DOHH2 (cell line): Measurements from ENCODE around the gene USE1.

Experiments used
- H3F3A ChIP-seq: fragments of 200-600 bp; sonication (generic), shearing (Covaris generic); 2 replicates; pipeline ENCODE4 v1.6.0; 2016; ENCODE audit warnings: antibody characterized with exemption, mild to moderate bottlenecking; ENCODE audit not compliant: control insufficient read depth, insufficient read depth
- H3K27ac ChIP-seq: fragments of 200-600 bp; sonication (generic); 2 replicates; pipeline ENCODE4 v1.5.1; 2014; ENCODE audit warnings: low read depth, mild to moderate bottlenecking, low read length, moderate library complexity
- H3K27me3 ChIP-seq: fragments of 200-600 bp; sonication (generic); 2 replicates; pipeline ENCODE4 v1.6.1; 2014; ENCODE audit warnings: mild to moderate bottlenecking, low read length, mixed read lengths; ENCODE audit not compliant: control insufficient read depth
- H3K36me3 ChIP-seq: fragments of 200-600 bp; sonication (generic); 2 replicates; pipeline ENCODE4 v1.6.1; 2014; ENCODE audit warnings: mild to moderate bottlenecking, low read length, moderate library complexity, mixed read lengths; ENCODE audit not compliant: control insufficient read depth
- H3K4me1 ChIP-seq: fragments of 200-600 bp; sonication (generic); 2 replicates; pipeline ENCODE4 v1.6.1; 2014; ENCODE audit warnings: mild to moderate bottlenecking, low read length, mixed read lengths; ENCODE audit not compliant: control insufficient read depth
- H3K4me2 ChIP-seq: fragments of 200-600 bp; sonication (generic); 2 replicates; pipeline ENCODE4 v1.6.0; 2014; ENCODE audit warnings: mild to moderate bottlenecking, low read length, moderate library complexity
- H3K4me3 ChIP-seq: fragments of 200-600 bp; sonication (generic); 2 replicates; pipeline ENCODE4 v1.5.1; 2014; ENCODE audit warnings: mild to moderate bottlenecking, low read length, mixed read lengths
- H3K79me2 ChIP-seq: fragments of 200-600 bp; sonication (generic); 2 replicates; pipeline ENCODE4 v1.6.1; 2014; ENCODE audit warnings: mild to moderate bottlenecking, low read length, mixed read lengths; ENCODE audit not compliant: control insufficient read depth
- H3K9me2 ChIP-seq: fragments of 200-600 bp; sonication (generic); replicated peaks from 2 replicates; pipeline ENCODE4 v1.6.1; 2014; ENCODE audit warnings: mild to moderate bottlenecking, low read length, mixed read lengths; ENCODE audit not compliant: control insufficient read depth
- H3K9me3 ChIP-seq: fragments of 200-600 bp; sonication (generic); 2 replicates; pipeline ENCODE4 v1.6.1; 2014; ENCODE audit warnings: antibody characterized with exemption, low read length, mixed read lengths; ENCODE audit not compliant: control insufficient read depth, insufficient read depth
- H4K20me1 ChIP-seq: fragments of 200-600 bp; sonication (generic); 2 replicates; pipeline ENCODE4 v1.6.0; 2014; ENCODE audit warnings: low read depth, mild to moderate bottlenecking, antibody characterized with exemption, low read length, moderate library complexity; ENCODE audit not compliant: control insufficient read depth, insufficient read depth
- EZH2phosphoT487 ChIP-seq: fragments of 200-600 bp; sonication (generic); IDR thresholded peaks from 2 replicates; pipeline ENCODE4 v1.6.1; 2017; ENCODE audit warnings: borderline replicate concordance, mild to moderate bottlenecking, antibody characterized with exemption, low read length, moderate library complexity, mixed read lengths
- TF ChIP-seq, protein P1 (sequence below): fragments of 200-600 bp; sonication (generic); IDR thresholded peaks from one replicate; pipeline ENCODE4 v1.5.1; 2014; ENCODE audit warnings: antibody characterized with exemption, mild to moderate bottlenecking, low read depth, low read length; ENCODE audit not compliant: poor library complexity, severe bottlenecking

Gene USE1

DNA sequence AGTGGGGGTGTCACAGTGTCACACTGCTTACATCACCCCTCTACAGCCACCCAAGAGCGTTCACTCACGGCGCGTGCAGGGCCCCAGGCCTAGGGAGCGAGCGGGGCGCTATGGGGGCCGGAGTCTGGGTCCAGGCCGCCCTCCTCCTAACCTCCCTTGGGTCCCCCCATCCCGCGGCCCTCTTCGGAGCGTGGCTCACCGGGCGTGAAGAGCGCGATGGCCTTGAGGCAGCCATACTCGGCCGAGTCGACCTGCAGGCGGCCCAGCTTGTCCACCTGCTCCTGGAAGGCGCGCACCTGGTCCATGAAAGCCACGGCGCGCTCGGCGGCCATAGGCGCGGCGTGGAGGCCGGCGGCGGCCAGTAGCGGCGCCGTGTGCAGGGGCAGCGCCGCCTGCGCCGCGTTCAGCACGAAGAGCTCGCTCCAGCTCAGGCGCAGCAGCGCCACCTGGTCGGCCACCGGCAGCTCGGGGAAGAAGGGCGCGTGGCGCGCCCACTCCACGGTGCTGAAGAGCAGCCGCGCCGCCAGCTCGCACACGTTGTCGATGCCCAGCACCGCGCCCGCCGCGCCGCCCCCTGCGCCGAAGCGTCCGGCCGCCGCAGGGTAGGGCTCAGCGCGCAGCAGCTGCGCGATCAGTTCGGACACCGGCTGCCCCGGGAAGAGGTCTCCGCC, 20.3 kb downstream of the USE1 start:
- H3K9me3 ChIP-seq: no peaks in the 10 kb centered on the region
- H3K4me1 ChIP-seq: peaks cover 23% of the 10 kb centered on the region
- H3K4me3 ChIP-seq: peak overlapping the region; percentile 74
- H3F3A ChIP-seq: peaks cover 17% of the 10 kb centered on the region
- no peak for TF ChIP-seq EZH2phosphoT487
- TF ChIP-seq, protein P1, sequence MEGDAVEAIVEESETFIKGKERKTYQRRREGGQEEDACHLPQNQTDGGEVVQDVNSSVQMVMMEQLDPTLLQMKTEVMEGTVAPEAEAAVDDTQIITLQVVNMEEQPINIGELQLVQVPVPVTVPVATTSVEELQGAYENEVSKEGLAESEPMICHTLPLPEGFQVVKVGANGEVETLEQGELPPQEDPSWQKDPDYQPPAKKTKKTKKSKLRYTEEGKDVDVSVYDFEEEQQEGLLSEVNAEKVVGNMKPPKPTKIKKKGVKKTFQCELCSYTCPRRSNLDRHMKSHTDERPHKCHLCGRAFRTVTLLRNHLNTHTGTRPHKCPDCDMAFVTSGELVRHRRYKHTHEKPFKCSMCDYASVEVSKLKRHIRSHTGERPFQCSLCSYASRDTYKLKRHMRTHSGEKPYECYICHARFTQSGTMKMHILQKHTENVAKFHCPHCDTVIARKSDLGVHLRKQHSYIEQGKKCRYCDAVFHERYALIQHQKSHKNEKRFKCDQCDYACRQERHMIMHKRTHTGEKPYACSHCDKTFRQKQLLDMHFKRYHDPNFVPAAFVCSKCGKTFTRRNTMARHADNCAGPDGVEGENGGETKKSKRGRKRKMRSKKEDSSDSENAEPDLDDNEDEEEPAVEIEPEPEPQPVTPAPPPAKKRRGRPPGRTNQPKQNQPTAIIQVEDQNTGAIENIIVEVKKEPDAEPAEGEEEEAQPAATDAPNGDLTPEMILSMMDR: peak; percentile 61
- H3K27me3 ChIP-seq: no peaks in the 10 kb centered on the region
- peak overlapping the region; percentile 54 for H3K27ac ChIP-seq
- H4K20me1 ChIP-seq: peaks cover 5% of the 10 kb centered on the region; the same call in 1 of the 2 replicates
- no peaks in the 10 kb centered on the region for H3K9me2 ChIP-seq
- peaks cover 67% of the 10 kb centered on the region for H3K36me3 ChIP-seq
- H3K4me2 ChIP-seq: peak overlapping the region; percentile 78
- peaks cover 41% of the 10 kb centered on the region for H3K79me2 ChIP-seq

GRCh38 chr19:17235971-17236777, 21.0 kb downstream of the USE1 start:
- Histone ChIP-seq H3K36me3 (peaks cover 67% of the 10 kb centered on the region), H3K4me1 (peaks cover 23% of the 10 kb centered on the region), H4K20me1 (peaks cover 5% of the 10 kb centered on the region; the same call in 1 of the 2 replicates), H3K27ac (peak overlapping the region; percentile 54), H3K9me3 (no peaks in the 10 kb centered on the region), H3F3A (peaks cover 17% of the 10 kb centered on the region), H3K4me2 (peak overlapping the region; percentile 78), H3K4me3 (peak overlapping the region; percentile 74), H3K27me3 (no peaks in the 10 kb centered on the region), H3K79me2 (peaks cover 48% of the 10 kb centered on the region), H3K9me2 (no peaks in the 10 kb centered on the region)
- no peak for TF ChIP-seq EZH2phosphoT487
- TF ChIP-seq, protein P1: no peak

GRCh38 chr19:17236811-17237543, 21.8 kb downstream of the USE1 start:
- peaks cover 55% of the 10 kb centered on the region for H3K79me2 ChIP-seq
- peaks cover 5% of the 10 kb centered on the region; the same call in 1 of the 2 replicates for H4K20me1 ChIP-seq
- peaks cover 66% of the 10 kb centered on the region for H3K36me3 ChIP-seq
- H3K27me3 ChIP-seq: no peaks in the 10 kb centered on the region
- H3K9me2 ChIP-seq: no peaks in the 10 kb centered on the region
- H3K27ac ChIP-seq: 0 out of 2 replicates have a peak overlapping the region, but pooled peaks have one; percentile 6
- peaks cover 17% of the 10 kb centered on the region for H3F3A ChIP-seq
- H3K4me2 ChIP-seq: peak overlapping the region; percentile 58; the same call in 1 of the 2 replicates
- no peak for TF ChIP-seq EZH2phosphoT487
- TF ChIP-seq, protein P1: no peak
- H3K4me3 ChIP-seq: peak overlapping the region; percentile 44; the same call in 1 of the 2 replicates
- no peaks in the 10 kb centered on the region for H3K9me3 ChIP-seq
- H3K4me1 ChIP-seq: peaks cover 23% of the 10 kb centered on the region
